ENCODE data around the gene AFF3.

AFF3 gene

GRCh38 chr2:99537910-99538485 is 604.4 kb downstream of the AFF3 start:
- no peak for ATAC-seq
- no peak for TF ChIP-seq ZFP30 (CRISPR knock-in tag; IDR thresholded peaks at IDR 0.05)
- no peak for TF ChIP-seq ZNF70 (CRISPR knock-in tag; IDR thresholded peaks at IDR 0.05)
- no peak for TF ChIP-seq ARNTL (CRISPR knock-in tag; IDR thresholded peaks at IDR 0.05; ENCODE audit: borderline replicate concordance, low read depth)
- TF ChIP-seq, protein P1, sequence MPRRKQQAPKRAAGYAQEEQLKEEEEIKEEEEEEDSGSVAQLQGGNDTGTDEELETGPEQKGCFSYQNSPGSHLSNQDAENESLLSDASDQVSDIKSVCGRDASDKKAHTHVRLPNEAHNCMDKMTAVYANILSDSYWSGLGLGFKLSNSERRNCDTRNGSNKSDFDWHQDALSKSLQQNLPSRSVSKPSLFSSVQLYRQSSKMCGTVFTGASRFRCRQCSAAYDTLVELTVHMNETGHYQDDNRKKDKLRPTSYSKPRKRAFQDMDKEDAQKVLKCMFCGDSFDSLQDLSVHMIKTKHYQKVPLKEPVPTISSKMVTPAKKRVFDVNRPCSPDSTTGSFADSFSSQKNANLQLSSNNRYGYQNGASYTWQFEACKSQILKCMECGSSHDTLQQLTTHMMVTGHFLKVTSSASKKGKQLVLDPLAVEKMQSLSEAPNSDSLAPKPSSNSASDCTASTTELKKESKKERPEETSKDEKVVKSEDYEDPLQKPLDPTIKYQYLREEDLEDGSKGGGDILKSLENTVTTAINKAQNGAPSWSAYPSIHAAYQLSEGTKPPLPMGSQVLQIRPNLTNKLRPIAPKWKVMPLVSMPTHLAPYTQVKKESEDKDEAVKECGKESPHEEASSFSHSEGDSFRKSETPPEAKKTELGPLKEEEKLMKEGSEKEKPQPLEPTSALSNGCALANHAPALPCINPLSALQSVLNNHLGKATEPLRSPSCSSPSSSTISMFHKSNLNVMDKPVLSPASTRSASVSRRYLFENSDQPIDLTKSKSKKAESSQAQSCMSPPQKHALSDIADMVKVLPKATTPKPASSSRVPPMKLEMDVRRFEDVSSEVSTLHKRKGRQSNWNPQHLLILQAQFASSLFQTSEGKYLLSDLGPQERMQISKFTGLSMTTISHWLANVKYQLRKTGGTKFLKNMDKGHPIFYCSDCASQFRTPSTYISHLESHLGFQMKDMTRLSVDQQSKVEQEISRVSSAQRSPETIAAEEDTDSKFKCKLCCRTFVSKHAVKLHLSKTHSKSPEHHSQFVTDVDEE (CRISPR knock-in tag; IDR thresholded peaks at IDR 0.05) = no peak
- no peak for TF ChIP-seq ZC3H10 (CRISPR knock-in tag; IDR thresholded peaks at IDR 0.05)
- no peak for TF ChIP-seq GLIS3 (CRISPR knock-in tag; IDR thresholded peaks at IDR 0.05)
- TF ChIP-seq, protein P2, sequence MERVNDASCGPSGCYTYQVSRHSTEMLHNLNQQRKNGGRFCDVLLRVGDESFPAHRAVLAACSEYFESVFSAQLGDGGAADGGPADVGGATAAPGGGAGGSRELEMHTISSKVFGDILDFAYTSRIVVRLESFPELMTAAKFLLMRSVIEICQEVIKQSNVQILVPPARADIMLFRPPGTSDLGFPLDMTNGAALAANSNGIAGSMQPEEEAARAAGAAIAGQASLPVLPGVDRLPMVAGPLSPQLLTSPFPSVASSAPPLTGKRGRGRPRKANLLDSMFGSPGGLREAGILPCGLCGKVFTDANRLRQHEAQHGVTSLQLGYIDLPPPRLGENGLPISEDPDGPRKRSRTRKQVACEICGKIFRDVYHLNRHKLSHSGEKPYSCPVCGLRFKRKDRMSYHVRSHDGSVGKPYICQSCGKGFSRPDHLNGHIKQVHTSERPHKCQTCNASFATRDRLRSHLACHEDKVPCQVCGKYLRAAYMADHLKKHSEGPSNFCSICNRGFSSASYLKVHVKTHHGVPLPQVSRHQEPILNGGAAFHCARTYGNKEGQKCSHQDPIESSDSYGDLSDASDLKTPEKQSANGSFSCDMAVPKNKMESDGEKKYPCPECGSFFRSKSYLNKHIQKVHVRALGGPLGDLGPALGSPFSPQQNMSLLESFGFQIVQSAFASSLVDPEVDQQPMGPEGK (CRISPR knock-in tag; IDR thresholded peaks at IDR 0.05; ENCODE audit: borderline replicate concordance) = no peak

GRCh38 chr2:99524056-99524455 is 618.3 kb downstream of the AFF3 start:
- no peak for ATAC-seq
- TF ChIP-seq GLIS3 (CRISPR knock-in tag; IDR thresholded peaks at IDR 0.05) (no peak), ZFP30 (CRISPR knock-in tag; IDR thresholded peaks at IDR 0.05) (no peak), OSR1 (CRISPR knock-in tag; IDR thresholded peaks at IDR 0.05) (no peak), BACH2 (CRISPR knock-in tag; IDR thresholded peaks at IDR 0.05; ENCODE audit: borderline replicate concordance) (no peak), ISL1 (CRISPR knock-in tag; IDR thresholded peaks at IDR 0.05) (no peak), ZNF8 (CRISPR knock-in tag; IDR thresholded peaks at IDR 0.05) (no peak), ZFP3 (CRISPR knock-in tag; IDR thresholded peaks at IDR 0.05) (no peak), RARB (CRISPR knock-in tag; IDR thresholded peaks at IDR 0.05) (no peak)
- TF ChIP-seq, protein P3, sequence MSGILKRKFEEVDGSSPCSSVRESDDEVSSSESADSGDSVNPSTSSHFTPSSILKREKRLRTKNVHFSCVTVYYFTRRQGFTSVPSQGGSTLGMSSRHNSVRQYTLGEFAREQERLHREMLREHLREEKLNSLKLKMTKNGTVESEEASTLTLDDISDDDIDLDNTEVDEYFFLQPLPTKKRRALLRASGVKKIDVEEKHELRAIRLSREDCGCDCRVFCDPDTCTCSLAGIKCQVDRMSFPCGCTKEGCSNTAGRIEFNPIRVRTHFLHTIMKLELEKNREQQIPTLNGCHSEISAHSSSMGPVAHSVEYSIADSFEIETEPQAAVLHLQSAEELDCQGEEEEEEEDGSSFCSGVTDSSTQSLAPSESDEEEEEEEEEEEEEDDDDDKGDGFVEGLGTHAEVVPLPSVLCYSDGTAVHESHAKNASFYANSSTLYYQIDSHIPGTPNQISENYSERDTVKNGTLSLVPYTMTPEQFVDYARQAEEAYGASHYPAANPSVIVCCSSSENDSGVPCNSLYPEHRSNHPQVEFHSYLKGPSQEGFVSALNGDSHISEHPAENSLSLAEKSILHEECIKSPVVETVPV (CRISPR knock-in tag; IDR thresholded peaks at IDR 0.05) = no peak
- TF ChIP-seq, protein P1 (CRISPR knock-in tag; IDR thresholded peaks at IDR 0.05) = no peak

DNA sequence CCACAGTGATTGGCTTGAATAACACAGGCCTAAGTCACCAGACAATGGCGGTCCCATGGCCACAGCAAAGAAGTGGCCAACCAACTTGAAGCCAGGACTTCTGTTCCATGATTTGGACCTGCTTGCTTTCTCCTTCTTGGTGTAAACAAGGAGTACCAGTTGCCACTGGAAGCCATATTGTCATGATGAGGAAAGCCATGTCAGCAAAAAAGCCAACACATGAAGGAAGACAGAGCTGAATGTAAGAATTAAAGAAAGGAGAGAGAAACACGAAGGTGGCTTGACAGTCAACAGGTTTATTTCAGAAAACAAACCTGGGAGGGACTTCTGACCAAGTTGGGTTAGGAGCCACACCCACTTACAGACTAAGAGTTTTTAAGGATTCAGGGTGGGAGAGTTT is 620.2 kb downstream of the AFF3 start:
- ATAC-seq = no peak
- TF ChIP-seq SNAI2 (CRISPR knock-in tag; IDR thresholded peaks at IDR 0.05) (no peak), GLIS3 (CRISPR knock-in tag; IDR thresholded peaks at IDR 0.05) (no peak), RARB (CRISPR knock-in tag; IDR thresholded peaks at IDR 0.05) (no peak), ARNTL (CRISPR knock-in tag; IDR thresholded peaks at IDR 0.05; ENCODE audit: borderline replicate concordance, low read depth) (no peak), TOX (CRISPR knock-in tag; IDR thresholded peaks at IDR 0.05; ENCODE audit: borderline replicate concordance) (no peak), CSDC2 (CRISPR knock-in tag; IDR thresholded peaks at IDR 0.05) (no peak), OSR1 (CRISPR knock-in tag; IDR thresholded peaks at IDR 0.05) (no peak), ESRRG (CRISPR knock-in tag; IDR thresholded peaks at IDR 0.05) (no peak), ZC3H10 (CRISPR knock-in tag; IDR thresholded peaks at IDR 0.05) (no peak), ISL1 (CRISPR knock-in tag; IDR thresholded peaks at IDR 0.05) (no peak), ZFP3 (CRISPR knock-in tag; IDR thresholded peaks at IDR 0.05) (no peak)

- ATAC-seq = no peak
These were observed 621.6 kb downstream of the AFF3 start for GRCh38 chr2:99520813-99521212.

More at GRCh38 chr2:99520813-99521212, 621.6 kb downstream of the AFF3 start:
- TF ChIP-seq, protein P2 (CRISPR knock-in tag; IDR thresholded peaks at IDR 0.05; ENCODE audit: borderline replicate concordance) = no peak

Data from SK-N-SH treated with all-trans-retinoic acid at 6 μM for 48 hours (cell line).